CD4-positive, alpha-beta T cell treated with Interleukin-1 beta for 1 hour (primary cell): ENCODE measurements around the gene RAB11FIP5.
"Not testable (repeated sequence)": the region's sequence is repeated elsewhere in the genome, so short reads cannot be mapped to it uniquely, and the experiment has no call there.

ENCODE experiments used
- DNase-seq, 2 donors: peaks; one replicate each; pipeline ENCODE4 v3.0.0-alpha.2; 2020 to 2022

RAB11FIP5 gene

GRCh38 chr2:73109431-73110167 lies 3.1 kb downstream of the RAB11FIP5 start:
- DNase-seq: no peak

GRCh38 chr2:73107211-73107926 lies 5.4 kb downstream of the RAB11FIP5 start:
- peak; percentile 9 to 28 for DNase-seq

GRCh38 chr2:73106791-73107190 lies 6.0 kb downstream of the RAB11FIP5 start:
- no peak for DNase-seq

GRCh38 chr2:73105511-73105971 lies 7.2 kb downstream of the RAB11FIP5 start:
- DNase-seq: no peak

- DNase-seq: no peak
Measured at GRCh38 chr2:73104933-73105332, 7.8 kb downstream of the RAB11FIP5 start.

GRCh38 chr2:73103018-73103542 lies 9.7 kb downstream of the RAB11FIP5 start:
- no peak for DNase-seq

- no peak for DNase-seq
Measured at GRCh38 chr2:73101626-73102256, 11.0 kb downstream of the RAB11FIP5 start.

- DNase-seq: no peak
Measured at GRCh38 chr2:73100956-73101355, 11.8 kb downstream of the RAB11FIP5 start.

GRCh38 chr2:73099486-73099885 lies 13.3 kb downstream of the RAB11FIP5 start:
- DNase-seq: no peak

- DNase-seq: no peak
Measured at GRCh38 chr2:73095910-73096309, 16.8 kb downstream of the RAB11FIP5 start.

- DNase-seq: not testable (repeated sequence)
Measured at GRCh38 chr2:73093601-73094218, 19.0 kb downstream of the RAB11FIP5 start.

- DNase-seq: no peak
Measured at GRCh38 chr2:73092146-73092783, 20.5 kb downstream of the RAB11FIP5 start.

GRCh38 chr2:73091696-73092095 lies 21.1 kb downstream of the RAB11FIP5 start:
- DNase-seq: no peak

- DNase-seq: no peak
Measured at GRCh38 chr2:73091164-73091563, 21.6 kb downstream of the RAB11FIP5 start.

GRCh38 chr2:73089270-73090030 lies 23.3 kb downstream of the RAB11FIP5 start:
- no peak for DNase-seq

- DNase-seq: no peak
Measured at GRCh38 chr2:73088703-73089102, 24.0 kb downstream of the RAB11FIP5 start.

GRCh38 chr2:73088211-73088610 lies 24.5 kb downstream of the RAB11FIP5 start:
- no peak for DNase-seq

- no peak for DNase-seq
Measured at GRCh38 chr2:73087311-73087710, 25.4 kb downstream of the RAB11FIP5 start.

- peak; percentile 77 to 81 for DNase-seq
Measured at GRCh38 chr2:73085691-73086090, 27.1 kb downstream of the RAB11FIP5 start.

GRCh38 chr2:73084971-73085370 lies 27.8 kb downstream of the RAB11FIP5 start:
- DNase-seq: no peak

GRCh38 chr2:73083886-73084800 lies 28.6 kb downstream of the RAB11FIP5 start:
- DNase-seq: no peak
